ENCODE measurements around the gene ZNRF3. TPM values are rescaled to one million over a fixed set of nuclear protein-coding genes. Genes with fewer than 3 reads are reported as not detected.
"Not testable (repeated sequence)": the region's sequence is repeated elsewhere in the genome, so short reads cannot be mapped to it uniquely, and the experiment has no call there.

Gene ZNRF3
- total RNA-seq, 1 donor from 2014 or later = 10.5 TPM

DNA sequence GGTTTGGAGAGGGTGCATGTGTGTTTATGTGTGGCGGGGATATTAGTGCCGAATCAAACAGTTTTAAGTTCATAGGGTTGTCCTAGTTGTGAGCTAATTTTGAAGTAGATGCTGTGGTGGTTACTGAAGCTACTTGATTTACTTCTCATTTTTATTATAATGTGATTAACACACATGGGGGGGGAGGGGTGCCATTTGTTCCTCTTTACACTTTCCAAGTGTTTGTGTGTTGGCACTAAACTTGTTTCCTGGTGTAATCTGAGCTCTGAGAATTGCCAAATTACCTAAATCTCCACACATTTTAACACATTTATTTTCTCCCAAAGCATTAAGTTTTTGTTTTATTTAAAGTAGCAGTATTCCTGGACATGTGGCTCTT, 60.1 kb downstream of the ZNRF3 start:
- TF ChIP-seq, protein P1, sequence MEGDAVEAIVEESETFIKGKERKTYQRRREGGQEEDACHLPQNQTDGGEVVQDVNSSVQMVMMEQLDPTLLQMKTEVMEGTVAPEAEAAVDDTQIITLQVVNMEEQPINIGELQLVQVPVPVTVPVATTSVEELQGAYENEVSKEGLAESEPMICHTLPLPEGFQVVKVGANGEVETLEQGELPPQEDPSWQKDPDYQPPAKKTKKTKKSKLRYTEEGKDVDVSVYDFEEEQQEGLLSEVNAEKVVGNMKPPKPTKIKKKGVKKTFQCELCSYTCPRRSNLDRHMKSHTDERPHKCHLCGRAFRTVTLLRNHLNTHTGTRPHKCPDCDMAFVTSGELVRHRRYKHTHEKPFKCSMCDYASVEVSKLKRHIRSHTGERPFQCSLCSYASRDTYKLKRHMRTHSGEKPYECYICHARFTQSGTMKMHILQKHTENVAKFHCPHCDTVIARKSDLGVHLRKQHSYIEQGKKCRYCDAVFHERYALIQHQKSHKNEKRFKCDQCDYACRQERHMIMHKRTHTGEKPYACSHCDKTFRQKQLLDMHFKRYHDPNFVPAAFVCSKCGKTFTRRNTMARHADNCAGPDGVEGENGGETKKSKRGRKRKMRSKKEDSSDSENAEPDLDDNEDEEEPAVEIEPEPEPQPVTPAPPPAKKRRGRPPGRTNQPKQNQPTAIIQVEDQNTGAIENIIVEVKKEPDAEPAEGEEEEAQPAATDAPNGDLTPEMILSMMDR (IDR thresholded peaks at IDR 0.05; ENCODE audit: insufficient read depth, low read length, poor library complexity, severe bottlenecking) = no peak
- no peak for DNase-seq (ENCODE audit: low read depth)
- Histone ChIP-seq H3K36me3 (ENCODE audit: control insufficient read depth, insufficient read depth, low read length) (no peaks in the 10 kb centered on the region), H3K4me3 (ENCODE audit: low read depth, low read length) (no peak overlapping the region), H3K27me3 (ENCODE audit: control insufficient read depth, insufficient read depth, low read length) (no peaks in the 10 kb centered on the region)

DNA sequence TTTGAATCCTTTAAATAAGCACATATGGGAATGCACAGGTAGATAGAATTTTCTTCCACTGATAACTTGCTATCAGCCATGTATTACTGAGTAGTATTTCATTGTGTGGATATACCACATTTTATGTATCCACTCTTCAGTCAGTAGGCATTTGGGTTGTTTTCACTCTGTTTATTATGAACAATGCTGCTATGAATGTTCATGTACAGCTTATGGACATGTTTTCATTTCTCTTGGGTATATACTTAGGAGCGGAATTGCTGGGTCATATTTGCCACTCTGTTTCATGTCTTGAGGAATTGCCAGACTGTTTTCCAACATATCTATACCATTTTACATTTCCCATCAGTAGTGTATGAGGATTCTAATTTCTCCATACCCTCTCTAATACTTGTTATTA, 63.8 kb downstream of the ZNRF3 start:
- H3K4me3 ChIP-seq (ENCODE audit: low read depth, low read length) = no peak overlapping the region
- no peak for DNase-seq (ENCODE audit: low read depth)
- no peaks in the 10 kb centered on the region for H3K27me3 ChIP-seq (ENCODE audit: control insufficient read depth, insufficient read depth, low read length)
- no peaks in the 10 kb centered on the region for H3K36me3 ChIP-seq (ENCODE audit: control insufficient read depth, insufficient read depth, low read length)
- TF ChIP-seq, protein P1 (IDR thresholded peaks at IDR 0.05; ENCODE audit: insufficient read depth, low read length, poor library complexity, severe bottlenecking) = no peak

DNA sequence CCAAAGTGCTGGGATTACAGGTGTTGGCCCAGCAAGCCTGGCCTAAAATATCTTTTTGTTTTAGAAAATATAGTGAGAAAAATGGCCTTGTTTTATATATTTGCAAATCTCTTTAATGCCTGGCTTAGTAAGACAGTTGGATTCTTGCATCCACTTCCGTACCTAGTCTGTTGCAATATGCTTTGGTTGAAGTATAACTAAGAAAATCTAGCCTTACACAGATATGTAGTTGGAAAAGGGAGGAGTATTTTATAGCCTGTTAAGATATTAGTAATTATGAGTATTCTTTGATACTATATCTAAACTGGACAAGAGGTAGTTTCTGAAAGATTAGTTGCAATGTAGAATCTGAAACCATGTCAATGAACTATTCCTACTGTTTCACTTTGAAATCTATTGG, 65.1 kb downstream of the ZNRF3 start:
- Histone ChIP-seq H3K4me3 (ENCODE audit: low read depth, low read length) (no peak overlapping the region), H3K36me3 (ENCODE audit: control insufficient read depth, insufficient read depth, low read length) (no peaks in the 10 kb centered on the region), H3K27me3 (ENCODE audit: control insufficient read depth, insufficient read depth, low read length) (no peaks in the 10 kb centered on the region)
- DNase-seq (ENCODE audit: low read depth) = no peak
- TF ChIP-seq, protein P1 (IDR thresholded peaks at IDR 0.05; ENCODE audit: insufficient read depth, low read length, poor library complexity, severe bottlenecking) = no peak

DNA sequence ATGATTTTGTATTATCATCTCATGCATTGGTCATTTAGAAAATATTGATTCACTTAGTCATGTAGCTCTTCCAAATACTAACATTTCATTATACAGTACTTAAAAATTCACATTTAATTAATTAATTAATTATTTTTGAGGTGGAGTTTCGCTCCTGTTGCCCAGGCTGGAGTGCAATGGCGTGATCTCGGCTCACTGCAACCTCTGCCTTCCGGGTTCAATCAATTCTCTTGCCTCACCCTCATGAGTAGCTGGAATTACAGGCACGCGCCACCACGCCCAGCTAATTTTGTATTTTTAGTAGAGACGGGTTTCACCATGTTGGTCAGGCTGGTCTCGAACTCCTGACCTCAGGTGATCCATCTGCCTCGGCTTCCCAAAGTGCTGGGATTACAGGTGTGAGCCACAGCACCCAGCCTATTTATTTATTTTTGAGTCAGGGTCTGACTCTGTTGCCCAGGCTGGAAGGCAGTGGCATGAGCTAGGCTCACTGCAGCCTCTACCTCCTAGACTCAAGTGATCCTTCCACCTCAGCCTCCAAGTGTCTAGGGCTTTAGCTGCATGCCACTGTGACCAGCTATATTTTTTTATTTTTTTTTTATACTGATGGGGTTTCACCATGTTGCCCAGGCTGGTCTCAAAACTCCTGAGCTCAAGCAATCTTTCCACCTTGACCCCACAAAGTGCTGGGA, 65.6 kb downstream of the ZNRF3 start:
- not testable (repeated sequence) for H3K4me3 ChIP-seq (ENCODE audit: low read depth, low read length); H3K27me3 ChIP-seq (ENCODE audit: control insufficient read depth, insufficient read depth, low read length); DNase-seq (ENCODE audit: low read depth); H3K36me3 ChIP-seq (ENCODE audit: control insufficient read depth, insufficient read depth, low read length)

DNA sequence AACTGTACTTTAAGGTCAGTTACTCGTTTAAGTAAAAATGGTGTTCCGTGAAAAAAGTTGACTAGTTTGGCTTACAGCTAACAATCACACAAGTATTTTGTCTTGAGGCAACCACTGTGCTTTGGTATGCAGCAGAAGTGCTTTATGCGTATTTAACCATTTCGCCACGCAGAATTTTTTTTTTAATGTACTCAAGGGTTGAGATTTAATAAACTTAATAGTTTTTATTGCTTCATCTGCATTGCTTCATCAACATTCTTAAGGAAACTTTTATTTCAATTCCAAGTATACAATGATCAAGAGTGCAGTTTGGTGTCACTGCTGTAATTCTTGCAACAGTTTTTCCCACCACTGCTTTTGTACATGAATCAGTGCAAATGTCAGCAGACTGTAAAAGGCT, 66.4 kb downstream of the ZNRF3 start:
- no peak for DNase-seq (ENCODE audit: low read depth)
- Histone ChIP-seq H3K36me3 (ENCODE audit: control insufficient read depth, insufficient read depth, low read length) (no peaks in the 10 kb centered on the region), H3K27me3 (ENCODE audit: control insufficient read depth, insufficient read depth, low read length) (no peaks in the 10 kb centered on the region), H3K4me3 (ENCODE audit: low read depth, low read length) (no peak overlapping the region)
- TF ChIP-seq, protein P1 (IDR thresholded peaks at IDR 0.05; ENCODE audit: insufficient read depth, low read length, poor library complexity, severe bottlenecking) = no peak

DNA sequence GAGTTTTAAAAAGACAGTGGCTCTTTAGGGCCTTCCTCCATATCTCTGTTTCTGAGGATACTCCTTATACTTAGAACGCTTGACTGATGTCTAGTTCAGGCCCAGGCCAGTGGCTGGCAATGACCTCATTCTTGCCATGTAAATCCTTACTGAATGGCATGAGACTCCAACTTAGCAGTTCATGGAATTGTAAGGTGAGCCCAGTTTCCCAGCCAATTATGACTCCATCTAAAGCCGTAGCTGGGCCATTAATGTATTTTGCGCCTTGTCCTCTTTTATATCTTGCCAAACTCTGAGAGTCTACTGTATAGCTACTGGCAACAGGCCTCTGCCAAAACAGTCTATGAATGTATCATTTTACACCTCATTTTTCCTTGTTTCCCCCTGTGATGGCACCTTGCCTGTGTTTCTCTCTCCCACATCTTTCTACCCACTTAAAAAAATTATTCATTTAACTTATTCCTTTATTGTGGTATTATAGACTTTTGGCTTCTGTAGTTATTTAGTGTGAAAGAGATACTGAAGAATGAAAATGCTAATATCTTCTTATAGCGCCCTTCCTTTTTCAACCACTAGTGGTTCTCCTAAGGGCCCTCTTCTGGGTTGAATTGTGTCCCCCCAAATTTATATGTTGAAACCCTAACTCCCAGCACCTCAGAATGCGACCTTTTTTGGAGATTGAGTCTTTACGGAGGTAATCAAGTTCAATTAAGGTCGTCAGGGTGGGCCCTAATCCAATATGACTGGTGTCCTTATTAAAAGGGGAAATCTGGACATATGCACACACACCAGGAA, 67.4 kb downstream of the ZNRF3 start:
- TF ChIP-seq, protein P1 (IDR thresholded peaks at IDR 0.05; ENCODE audit: insufficient read depth, low read length, poor library complexity, severe bottlenecking) = no peak
- Histone ChIP-seq H3K4me3 (ENCODE audit: low read depth, low read length) (no peak overlapping the region), H3K27me3 (ENCODE audit: control insufficient read depth, insufficient read depth, low read length) (no peaks in the 10 kb centered on the region), H3K36me3 (ENCODE audit: control insufficient read depth, insufficient read depth, low read length) (no peaks in the 10 kb centered on the region)
- no peak for DNase-seq (ENCODE audit: low read depth)

Measured in kidney epithelial cell (primary cell).